Spleen (tissue), 7 donors: ENCODE data around the gene PCGF3.

ENCODE experiments used
- CTCF ChIP-seq, 11 experiments: fragments of 200-600 bp in 7 of 11; fragments of 450-650 bp in 4 of 11; sonication (generic) in 4 of 11; IDR thresholded peaks in 8 of 11; conservative IDR thresholded peaks in 3 of 11; 1 replicate in 7 of 11; 2 replicates in 4 of 11; pipeline versions ENCODE4 v1.4.0 to v1.8.0; 2016 to 2021; ENCODE audit warnings: antibody characterized with exemption in 11 of 11, inconsistent platforms in 4 of 11, mild to moderate bottlenecking in 1 of 11
- POLR2AphosphoS5 ChIP-seq, 3 donors: sonication (generic); formaldehyde crosslinking; IDR thresholded peaks; one replicate each; pipeline ENCODE4 v1.5.1; 2017; ENCODE audit warnings: antibody characterized with exemption in 3 of 3
- donor health status: DM: no; HTN: no; CAD: no; lungs with moderate emphysema.
- donor health status: DM: no; HTN: no; CAD: no.
- donor health status: DM: no; HTN: no; CAD: no.

- TF ChIP-seq CTCF (IDR thresholded peaks at IDR 0.05 in 8 of 11, conservative IDR thresholded peaks at IDR 0.05 in 3 of 11) = no peak
- no peak for TF ChIP-seq POLR2AphosphoS5 (IDR thresholded peaks at IDR 0.05)
These were observed 38.0 kb downstream of the PCGF3 start for GRCh38 chr4:743463-744211.
